HT1080 (cell line): ENCODE results near the gene EVI2B. TPM values are rescaled to one million over a fixed set of nuclear protein-coding genes. Genes with fewer than 3 reads are reported as not detected.
"Not testable (repeated sequence)": the region's sequence is repeated elsewhere in the genome, so short reads cannot be mapped to it uniquely, and the experiment has no call there.

Experiments
- DNase-seq: peaks from one replicate; pipeline ENCODE4 v3.0.0-alpha.2; 2015; ENCODE audit warnings: low read depth
- total RNA-seq: library from RNA; depleted of rRNA; stranded (reverse); fragments of >200 nt; shearing (Covaris generic); gene quantifications from 2 replicates; pipeline ENCODE4 v1.2.3, GENCODE V29; 2014

Gene EVI2B
- total RNA-seq, 1 experiment from 2014 or later = 0.64 TPM

DNA sequence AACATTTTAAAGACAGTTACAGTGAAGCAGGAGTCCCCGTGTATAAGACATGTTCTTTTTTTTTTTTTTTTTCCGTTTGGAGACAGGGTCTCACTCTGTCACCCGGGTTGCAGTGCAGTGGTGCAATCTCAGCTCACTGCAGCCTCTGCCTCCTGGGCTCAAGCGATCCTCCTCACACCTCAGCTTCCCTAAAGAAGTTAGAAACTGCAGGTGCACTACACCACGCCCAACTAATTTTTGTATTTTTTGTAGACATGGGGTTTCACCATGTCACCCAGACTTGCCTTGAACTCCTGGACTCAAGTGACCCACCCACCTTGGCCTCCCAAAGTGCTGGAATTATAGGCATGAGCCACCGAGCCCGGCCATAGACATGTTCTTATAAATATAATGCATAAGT is 3.0 kb downstream of the EVI2B start:
- DNase-seq = no peak

DNA sequence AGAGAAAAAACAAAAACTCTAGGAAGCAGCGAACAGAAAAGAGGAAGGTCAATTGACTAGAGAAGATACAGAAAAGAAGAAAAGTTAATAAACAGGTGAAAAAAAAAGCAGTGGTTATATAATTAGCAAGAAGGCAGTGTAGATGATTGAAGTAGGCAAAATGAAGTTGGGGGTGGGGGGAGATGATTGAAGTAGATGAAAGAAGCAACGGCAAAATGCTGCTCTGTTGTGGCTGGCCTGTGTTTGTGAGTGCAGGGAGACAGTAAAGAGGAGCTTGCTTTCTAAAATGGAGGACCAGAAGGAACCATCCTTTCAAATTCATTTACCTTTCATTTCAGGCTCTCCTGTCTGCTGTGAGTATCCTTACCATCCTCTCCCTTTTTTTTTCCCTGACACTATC is 3.6 kb downstream of the EVI2B start:
- DNase-seq = no peak

DNA sequence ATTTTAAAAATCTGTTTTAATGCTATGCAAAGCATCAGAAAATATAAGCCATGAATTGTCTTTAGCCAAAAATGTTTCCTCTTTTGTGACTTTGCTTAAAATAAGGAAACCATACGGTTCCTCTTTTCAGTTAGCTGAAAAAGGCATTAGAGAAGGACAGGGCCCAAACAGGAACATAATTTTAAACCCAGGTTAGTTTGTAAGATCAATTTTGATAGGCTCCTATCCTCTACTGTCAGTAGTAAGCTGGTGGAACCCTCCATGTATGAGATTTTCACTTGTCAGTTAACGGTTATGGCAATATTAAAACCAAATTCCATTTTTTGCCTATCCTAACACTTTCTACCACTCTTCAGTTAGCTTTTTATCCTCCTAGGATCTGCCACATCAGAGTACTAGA is 4.3 kb downstream of the EVI2B start:
- no peak for DNase-seq

DNA sequence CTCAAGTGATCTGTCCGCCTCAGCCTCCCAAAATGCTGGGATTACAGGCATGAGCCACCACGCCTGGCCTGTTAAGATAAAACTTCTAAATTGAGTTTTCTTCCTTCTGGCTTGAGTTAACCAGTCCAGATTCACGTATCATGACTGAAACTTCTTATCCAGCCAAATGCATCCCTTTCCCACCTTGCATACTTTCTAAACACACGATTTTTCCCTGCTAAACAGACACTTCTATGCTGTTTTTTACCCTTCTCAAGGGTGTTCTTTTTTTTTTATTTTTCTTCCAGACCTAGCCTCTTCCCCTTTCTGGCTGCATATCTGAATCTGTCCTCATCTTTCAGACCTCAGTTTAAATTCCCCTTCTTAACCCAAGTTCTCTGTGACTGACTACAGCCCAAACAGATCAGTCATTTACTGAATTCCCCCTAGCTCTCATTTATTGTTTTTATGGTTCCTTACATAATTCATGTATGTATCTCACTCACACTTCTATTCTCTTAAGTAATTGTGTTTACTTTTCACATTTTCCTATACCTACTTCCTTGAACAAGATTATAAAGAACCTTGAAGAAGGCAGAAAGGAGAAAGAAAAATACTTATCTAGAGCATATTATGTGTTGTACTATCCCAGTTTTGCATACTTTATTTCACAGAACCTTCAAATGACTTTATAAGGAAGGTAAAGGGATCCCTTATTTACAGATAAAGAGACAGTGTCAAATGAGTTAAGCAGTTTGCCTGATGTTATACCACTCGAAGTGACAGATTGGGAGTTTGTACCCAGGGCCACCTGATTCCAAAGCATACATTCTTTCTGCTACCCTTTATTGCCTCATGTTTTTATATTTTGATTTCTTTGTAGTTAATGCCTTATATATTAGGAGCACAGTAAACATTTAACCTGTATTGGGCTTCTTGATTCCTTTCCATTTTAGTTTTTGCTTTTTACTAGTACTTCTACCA is 5.2 kb downstream of the EVI2B start:
- no peak for DNase-seq

DNA sequence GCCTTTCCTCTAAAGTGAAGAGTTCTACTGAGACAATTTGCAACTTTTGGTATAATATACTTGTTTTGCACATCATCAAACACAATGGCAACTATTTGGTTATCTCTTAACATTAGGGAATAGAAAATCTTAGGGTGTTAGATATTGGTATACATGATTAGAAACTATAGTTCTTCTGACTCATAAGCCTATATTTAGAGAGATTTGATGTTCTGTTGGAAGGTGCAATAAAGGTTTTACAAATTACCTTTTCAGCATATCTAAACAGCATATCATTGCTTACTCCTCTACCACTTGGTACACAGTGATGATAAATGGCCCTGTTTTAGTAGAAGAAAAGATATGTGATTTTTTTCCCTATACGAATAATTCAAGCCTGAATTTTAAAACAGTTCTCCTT is 6.2 kb downstream of the EVI2B start:
- no peak for DNase-seq

DNA sequence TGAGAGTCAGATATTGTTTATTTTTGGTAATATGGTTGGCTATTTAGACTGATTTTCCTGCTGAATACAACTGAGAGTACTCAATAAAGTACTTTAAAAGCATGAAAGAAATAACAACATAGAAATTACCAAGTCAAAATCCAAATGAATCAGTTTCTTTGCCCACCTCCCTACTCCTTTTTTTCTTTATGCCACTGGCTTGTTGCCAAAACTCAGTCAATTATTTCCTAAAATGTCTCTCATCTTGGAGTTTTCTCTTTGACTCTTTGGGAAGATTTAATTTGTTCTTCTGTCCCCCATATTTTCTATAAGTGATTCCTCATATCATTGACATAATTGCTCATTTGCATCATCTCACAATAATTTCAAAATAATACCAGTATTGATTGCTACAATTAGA is 14.2 kb downstream of the EVI2B start:
- DNase-seq = no peak

DNA sequence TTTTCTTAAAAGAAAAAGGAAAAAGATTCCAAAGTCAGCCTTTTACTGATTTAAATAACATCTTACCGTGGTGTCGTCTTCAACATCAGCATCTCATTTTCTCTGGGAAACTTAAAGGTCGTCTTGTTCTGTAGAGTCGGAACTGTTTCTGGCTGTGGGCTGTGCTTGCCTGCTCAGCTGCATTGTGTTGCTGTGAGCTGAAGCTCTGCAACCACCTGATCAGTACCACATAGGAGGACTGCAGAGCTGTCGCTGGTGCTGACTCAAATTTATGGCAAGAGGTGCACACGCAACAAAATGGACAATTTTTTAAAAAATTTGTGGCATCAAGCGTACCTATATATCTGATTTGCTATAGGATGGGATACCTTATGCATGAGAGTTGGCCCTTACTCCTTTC is 16.8 kb downstream of the EVI2B start, which contains the start of gene OMG:
Gene OMG, minus strand, starts transcription at position 150 of the 400 bp plus-strand sequence. CDS start 908 bp downstream, outside the sequence.
- DNase-seq = no peak

DNA sequence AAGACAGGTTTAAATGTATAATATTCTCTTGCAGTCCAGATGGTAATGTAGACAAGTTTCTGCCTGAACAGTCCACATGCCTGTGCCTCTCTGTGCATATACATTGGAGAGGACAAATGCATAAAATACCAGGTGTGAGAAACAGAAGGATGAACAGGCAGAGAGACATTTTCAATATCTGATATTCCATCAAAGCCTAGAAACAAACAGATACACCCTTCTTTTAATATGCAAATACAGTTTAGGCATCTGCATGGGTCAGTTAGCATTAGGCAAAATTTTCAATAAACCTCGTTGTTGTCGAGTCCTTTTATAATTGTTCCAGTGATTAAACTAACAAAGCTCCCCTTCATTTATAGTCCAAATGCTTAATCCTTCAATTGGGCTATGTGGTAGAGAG is 17.7 kb downstream of the EVI2B start:
- no peak for DNase-seq

DNA sequence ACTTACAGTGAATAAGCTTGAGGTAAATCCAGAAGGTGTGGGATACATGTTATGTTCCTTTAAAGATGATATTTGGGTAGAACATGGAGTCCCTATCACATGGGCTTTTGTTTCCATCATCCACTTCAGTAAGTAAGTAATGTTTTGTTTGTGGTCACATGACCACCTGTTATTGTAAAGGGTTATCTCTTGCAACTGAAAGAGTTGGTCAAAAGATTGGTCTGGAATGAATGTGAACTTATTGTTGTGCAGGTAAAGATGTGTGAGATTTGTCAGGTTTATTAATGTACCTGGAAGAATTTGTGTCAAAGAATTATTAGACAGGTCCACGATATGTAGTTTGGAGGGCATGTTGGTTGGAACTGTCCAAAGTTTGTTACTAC is 18.4 kb downstream of the EVI2B start:
- DNase-seq = no peak

DNA sequence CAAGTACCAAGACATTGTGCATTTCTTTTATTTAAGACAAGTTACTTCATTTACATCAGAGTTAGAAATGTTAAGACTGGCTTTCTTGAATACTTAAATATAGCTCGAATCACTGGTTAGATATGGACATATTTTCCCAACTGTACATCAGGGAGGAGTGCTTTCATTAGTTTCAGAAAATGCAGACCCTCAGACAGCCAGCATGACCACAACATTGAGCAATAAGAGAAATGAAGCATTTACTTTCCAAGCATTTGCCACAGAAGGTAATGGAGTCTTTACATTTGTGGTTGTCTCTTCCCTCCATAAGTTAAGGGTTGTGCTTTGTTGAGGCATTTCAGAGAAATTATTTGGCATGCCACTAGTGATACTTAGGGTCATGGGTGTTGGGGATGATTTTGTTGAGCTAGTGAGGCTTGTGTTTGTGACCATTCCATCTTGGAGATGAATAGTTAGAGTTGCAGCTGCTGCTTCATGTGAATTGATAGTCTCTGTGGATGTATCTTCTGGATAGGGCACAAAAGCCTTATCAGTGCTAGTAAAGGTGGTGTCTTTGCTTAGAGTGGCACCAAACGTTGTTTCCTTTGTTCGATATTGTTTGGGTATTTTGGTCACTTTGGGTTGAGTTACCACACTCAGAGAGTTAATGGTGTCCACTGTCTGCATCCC is 18.9 kb downstream of the EVI2B start:
- DNase-seq = no peak

DNA sequence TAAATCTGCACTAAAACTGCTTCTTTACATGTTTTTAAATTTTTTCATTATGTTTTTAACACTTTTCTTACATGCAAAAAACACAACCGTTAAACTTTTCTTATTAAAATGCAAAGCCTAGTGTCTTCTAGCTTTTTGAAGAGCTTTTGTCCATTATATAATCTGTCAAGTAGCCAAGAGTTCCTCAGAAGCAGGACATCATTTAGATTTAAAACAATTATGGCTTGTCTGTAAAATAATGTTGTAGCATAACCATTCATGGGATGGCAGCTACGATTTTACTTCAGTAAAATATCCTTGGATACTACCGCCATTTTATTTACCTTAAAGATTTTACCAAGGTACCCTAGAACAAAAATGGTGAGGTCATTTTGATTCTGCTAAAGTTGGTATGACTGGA is 19.6 kb downstream of the EVI2B start:
- no peak for DNase-seq

DNA sequence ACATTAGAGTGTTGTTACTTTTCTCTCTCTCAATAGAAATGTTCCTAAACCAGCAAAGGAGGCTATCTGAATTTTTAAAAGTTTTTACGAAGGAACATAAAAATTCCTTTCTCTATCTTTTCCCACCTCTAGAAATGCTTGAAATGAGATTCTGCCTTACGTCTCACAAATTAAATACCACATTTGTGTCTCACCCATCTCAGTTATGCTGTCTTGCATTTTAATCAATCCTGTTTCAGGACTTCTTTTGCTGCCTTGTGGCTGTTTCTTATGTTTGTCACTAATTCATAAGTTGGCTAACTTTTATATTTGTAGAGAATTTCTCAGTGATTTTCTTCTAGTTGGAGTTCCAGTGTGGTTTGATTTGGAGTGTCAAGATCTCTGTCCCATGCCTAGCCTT is 20.3 kb downstream of the EVI2B start:
- DNase-seq = no peak

DNA sequence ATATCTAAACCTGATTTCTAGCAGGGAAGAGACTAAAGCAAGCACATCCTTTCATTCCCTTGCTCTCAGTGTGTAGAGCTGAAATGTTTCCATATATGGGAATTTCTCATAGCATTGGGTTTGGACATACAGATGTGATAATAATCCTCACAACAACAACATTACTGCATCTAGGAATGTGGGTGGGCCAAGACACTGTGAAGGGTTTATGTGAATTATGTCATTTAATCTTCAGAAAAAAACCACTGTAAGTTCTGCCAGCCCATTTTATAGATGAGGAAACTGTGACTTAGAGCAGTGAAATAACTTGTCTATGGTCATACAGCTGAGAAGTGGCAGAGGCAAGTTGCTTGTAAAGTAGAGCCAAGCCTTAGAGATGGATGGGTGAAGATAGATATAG is 22.0 kb downstream of the EVI2B start:
- no peak for DNase-seq

DNA sequence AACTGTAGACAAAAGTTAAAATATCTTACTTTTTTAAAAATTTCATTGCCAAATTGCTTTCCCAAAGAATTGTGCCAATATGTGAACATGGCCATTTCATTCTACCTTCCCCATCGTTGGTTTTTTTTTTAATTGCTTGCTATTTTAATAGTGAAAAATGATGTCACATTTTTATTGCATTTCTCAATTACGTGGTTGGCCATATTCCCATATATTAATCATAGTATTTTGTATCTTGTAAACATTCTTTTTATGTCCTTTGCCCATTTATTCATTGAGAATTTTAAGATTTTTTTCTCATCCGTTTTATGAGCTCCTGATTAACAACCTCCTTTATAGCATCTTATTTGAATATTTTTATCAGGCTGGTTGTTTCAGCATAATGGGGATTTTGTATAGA is 24.1 kb downstream of the EVI2B start:
- no peak for DNase-seq

DNA sequence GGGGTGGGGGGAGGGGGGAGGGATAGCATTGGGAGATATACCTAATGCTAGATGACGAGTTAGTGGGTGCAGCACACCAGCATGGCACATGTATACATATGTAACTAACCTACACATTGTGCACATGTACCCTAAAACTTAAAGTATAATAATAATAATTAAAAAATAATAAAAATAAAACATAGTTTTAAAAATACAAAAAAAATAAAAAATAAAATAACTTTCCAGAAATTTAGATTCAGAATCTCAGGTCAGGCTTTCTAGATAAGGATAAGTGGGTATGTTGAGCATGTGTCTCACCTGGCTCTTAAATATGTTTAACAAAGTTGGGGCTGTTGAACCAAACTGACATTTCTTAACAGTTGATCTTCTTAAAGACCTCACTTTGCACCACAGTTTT is 25.9 kb downstream of the EVI2B start:
- DNase-seq = not testable (repeated sequence)

DNA sequence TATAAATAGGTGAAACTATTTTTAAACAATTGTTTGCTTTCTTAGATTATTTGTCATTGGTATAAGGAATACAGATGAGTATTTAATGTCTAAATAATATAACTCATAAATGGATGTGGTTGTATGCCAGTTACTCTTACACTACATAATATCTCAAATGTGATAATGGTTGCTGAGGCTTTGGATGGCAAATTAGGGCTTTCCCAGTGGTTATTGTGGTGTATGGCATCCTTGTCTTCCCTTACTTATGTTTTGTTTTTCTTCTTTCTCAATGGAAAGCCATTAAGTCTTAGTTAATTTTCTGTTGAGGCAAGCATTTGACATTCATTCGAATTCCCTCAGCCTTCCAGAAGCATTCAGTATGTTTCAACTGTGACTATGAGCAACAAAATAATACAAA is 27.3 kb downstream of the EVI2B start:
- DNase-seq = no peak

DNA sequence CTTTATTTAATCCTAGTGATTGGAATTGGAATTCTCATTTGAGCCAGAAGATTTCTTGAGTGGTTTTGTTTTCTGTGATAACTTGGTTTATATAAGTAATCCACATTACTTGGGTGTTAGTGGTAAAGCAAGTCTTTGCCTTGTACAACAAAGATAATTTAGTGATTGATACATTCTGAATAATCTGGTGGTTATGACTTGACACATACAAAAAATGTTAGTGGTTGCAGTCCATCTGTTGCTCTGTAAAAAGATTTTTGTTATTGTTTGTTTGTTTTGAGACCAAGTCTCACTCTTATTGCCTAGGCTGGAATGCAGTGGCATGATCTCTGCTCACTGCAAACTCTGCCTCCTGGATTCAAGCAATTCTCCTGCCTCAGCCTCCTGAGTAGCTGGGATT is 30.0 kb downstream of the EVI2B start:
- no peak for DNase-seq

DNA sequence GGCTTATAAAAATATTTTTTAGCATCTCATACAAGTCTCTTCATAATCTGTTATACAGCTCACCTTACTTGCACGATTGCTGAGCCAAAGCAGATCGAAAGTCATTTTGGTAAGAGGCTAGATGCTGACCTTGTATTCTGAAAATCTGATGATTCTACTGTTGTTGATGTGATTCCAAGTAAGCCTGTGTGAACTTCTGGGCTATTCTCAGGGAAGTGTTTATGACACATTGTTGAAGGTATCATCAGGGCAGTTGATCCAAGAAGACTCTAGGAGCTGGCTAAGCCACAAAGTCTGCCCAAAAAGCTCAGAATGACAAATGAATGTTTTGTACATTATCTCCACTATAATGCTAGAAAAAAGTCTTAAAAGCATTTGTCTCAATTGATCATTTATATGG is 32.8 kb downstream of the EVI2B start:
- DNase-seq = no peak

DNA sequence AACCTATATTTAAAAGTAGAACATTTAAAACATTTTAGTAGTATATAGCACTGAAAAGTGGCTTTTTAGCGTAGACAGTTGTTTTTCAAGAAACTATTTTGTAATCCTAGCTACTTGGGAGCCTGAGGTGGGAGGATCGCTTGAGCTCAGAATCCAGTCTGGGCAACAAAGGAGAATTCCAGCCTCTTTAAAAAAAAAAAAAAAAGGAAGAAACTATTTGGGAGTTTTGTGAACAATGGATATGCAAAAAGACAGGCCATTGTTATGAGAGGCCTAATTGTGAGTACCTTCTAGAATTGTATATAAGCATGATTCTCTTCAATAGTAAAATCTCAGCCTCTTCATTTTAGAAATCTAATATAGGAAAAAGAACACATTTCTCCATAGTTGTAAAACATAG is 34.5 kb downstream of the EVI2B start:
- no peak for DNase-seq

DNA sequence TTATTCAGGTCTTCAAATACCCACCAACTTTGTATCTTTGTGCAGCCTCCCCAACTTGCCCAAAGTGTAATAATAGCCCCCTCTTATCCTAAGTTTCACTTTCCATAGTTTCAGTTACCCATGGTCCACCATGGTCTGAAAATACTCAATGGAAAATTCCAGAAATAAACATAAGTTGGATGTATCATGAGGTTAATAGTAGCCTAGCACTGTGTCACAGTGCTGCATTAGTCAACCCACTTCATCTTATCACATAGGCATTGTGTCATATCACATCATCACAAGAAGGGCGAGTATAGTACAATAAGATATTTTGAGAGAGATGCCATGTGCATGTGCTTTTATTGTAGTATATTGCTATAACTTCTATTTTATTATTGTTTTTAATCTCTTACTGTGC is 38.7 kb downstream of the EVI2B start:
- DNase-seq = no peak

DNA sequence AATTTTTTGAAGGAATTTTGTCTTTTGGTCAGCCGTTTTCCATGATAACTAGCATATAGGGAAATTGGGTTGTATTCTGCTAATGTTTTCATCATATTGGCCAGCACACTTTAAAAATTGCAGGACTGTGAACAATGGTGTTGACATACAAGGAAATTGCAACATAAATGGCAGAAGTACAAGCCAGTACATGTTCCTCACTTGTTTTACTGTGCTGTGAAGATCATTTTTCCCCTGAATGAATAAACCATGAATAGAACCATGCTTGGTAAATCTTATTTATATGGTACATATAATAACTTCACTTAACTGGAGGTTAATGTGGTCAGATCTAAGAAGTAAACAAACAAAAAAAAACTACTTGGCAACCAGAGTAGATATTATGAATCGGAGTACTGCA is 39.6 kb downstream of the EVI2B start:
- no peak for DNase-seq

DNA sequence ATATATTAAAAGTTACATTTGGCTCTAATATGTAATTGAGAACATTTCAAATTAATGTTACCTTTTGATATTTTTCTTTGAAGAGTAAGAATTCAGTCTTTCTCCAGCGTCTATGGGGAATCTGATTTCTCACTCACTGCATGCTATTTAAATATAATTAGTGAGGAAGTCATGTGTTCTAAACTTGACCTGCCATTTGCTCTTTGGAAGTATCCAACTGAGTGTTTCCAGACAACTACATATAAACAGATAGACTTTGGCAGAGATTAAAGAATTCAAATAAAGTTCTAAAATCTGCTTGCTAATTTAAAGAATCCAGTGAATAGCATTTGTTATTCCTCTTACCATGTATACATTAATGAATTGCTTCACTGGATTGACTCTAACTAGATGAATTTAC is 40.3 kb downstream of the EVI2B start:
- DNase-seq = no peak

DNA sequence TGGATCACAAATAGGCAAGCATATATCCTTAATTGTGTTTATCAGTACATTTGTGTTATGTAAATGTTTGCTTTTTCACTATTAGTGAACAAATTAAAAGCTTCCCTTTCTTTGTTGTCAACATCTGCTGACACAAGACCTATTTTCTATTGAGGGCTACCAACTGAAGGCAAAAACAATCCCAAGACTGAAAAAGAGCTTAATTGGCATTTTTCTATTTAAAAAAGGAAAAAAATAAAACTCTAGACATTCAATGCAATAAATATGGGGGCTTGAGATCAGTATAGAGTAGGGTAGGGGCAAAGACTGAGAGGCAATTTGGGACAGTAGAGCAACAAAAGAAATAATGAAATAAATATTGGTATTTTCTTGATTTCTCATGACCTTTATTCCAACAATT is 41.1 kb downstream of the EVI2B start:
- no peak for DNase-seq
